ENCODE measurements around the gene BRICD5.

- TF ChIP-seq POLR2A (IDR thresholded peaks at IDR 0.05; ENCODE audit: low read length) (no peak), GATA1 (IDR thresholded peaks at IDR 0.05; ENCODE audit: low read depth, low read length) (no peak)
Measured at GRCh38 chr16:2231016-2231931, 20.6 kb upstream of the BRICD5 start.

All from erythroblast (primary cell).